Panc1 (cell line): Measurements from ENCODE around the gene MUC5B.

Source experiments
- POLR2AphosphoS5 ChIP-seq: IDR thresholded peaks from 2 replicates; pipeline ENCODE4 v1.6.1; 2012; ENCODE audit warnings: mild to moderate bottlenecking, low read depth, low read length, moderate library complexity
- SIN3A ChIP-seq: IDR thresholded peaks from 2 replicates; pipeline ENCODE4 v1.6.1; 2012; ENCODE audit warnings: low read depth, mild to moderate bottlenecking, low read length, moderate library complexity, borderline replicate concordance; ENCODE audit not compliant: insufficient read depth
- TF ChIP-seq, protein P1 (sequence below): fragments of 450-650 bp; IDR thresholded peaks from 2 replicates; pipeline ENCODE4 v1.5.1; 2017; ENCODE audit warnings: mild to moderate bottlenecking

DNA sequence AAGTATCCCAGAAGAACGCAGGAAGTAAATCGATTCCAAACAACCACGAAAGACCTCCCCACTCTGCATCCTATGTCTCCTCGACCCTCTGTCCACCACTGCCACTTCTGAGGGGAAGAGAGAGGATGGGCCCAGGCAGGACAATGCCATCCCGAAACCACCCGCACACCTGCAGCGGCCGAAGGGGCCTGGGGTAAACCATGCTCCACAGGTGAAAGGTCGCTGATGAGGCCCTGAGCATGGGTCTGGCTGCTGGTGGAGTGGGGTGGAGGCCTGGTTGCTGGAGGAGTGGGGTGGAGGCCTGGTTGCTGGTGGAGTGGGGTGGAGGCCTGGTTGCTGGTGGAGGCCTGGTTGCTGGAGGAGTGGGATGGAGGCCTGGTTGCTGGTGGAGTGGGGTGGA is 73.4 kb downstream of the MUC5B start:
- TF ChIP-seq, protein P1, sequence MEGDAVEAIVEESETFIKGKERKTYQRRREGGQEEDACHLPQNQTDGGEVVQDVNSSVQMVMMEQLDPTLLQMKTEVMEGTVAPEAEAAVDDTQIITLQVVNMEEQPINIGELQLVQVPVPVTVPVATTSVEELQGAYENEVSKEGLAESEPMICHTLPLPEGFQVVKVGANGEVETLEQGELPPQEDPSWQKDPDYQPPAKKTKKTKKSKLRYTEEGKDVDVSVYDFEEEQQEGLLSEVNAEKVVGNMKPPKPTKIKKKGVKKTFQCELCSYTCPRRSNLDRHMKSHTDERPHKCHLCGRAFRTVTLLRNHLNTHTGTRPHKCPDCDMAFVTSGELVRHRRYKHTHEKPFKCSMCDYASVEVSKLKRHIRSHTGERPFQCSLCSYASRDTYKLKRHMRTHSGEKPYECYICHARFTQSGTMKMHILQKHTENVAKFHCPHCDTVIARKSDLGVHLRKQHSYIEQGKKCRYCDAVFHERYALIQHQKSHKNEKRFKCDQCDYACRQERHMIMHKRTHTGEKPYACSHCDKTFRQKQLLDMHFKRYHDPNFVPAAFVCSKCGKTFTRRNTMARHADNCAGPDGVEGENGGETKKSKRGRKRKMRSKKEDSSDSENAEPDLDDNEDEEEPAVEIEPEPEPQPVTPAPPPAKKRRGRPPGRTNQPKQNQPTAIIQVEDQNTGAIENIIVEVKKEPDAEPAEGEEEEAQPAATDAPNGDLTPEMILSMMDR, result no peak
- no peak for TF ChIP-seq SIN3A
- no peak for TF ChIP-seq POLR2AphosphoS5
